ENCODE results near the gene LRRN4.
"Not testable (repeated sequence)": the region's sequence is repeated elsewhere in the genome, so short reads cannot be mapped to it uniquely, and the experiment has no call there.

Gene LRRN4

GRCh38 chr20:6058684-6059295, 4.9 kb upstream of the LRRN4 start:
- DNase-seq, result no peak

DNA sequence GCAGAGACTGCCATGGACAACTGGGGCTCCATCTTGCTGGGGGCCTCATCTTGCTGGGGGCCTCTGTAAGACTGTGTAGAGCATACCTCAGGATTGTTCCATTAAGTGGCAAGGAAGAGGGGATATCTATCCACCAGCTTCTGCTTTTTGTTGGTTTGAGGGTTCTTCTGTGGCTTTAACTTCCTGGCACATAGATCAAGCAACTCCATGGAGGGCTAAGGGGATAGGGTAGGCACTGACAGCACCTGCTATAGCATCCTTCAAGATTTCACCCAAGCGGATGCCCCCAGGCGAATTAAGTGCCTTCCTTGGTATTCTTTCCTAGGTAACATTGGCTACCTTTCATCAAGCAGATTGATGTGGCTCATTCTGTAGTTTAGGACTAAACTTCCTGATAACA, 3.8 kb upstream of the LRRN4 start:
- DNase-seq, result no peak

DNA sequence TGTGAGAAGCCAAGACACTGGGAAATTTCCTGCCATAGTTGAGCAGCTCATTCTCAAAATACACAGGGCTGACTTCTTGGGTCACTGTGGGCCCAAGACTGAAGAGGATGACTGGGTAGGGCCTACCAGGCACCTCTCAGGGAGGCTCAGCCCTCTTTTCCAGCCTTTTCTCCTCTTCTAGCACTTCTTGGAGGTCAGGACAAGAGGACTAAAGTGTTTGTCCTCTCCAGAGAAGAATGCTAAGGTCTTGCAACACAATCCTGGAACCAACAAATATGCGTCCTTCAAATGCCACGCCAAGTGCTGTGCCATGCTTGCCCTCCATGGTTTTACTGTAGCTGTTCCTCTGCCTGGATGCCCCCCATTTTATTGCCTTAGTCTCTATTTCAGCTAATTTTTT, 3.3 kb upstream of the LRRN4 start:
- no peak for DNase-seq

- DNase-seq, result no peak
Measured at GRCh38 chr20:6055981-6056569, 2.2 kb upstream of the LRRN4 start.

DNA sequence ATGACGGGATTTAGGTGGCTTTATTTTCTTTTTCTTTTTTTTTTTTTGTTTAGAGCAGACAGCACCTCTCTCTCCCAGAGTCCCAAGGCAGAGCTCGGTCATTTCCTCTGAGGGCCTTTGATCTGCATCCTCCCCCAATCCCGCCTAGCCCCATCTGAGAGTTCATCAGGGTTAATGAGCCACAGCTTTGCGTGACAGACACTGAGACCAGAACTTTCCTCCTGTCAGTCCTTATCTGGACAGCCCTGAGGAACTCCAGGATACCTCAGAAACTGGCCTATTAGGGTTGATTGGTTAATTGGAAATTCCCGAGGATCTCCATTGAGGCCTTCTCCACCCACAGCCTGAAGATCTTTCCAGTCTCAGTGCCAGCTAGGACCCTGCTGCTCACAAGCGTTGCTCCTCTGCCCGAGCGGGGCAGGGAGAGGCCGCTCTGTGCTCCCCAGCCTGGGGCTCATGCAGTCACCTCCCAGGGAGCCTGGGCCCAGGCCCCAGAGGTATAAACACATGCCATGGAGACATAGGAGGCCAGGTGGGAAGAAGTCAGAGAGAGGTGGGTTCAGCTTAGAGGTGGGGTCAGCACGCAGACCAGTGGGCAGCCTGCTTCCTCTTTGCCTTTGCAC, 1.4 kb upstream of the LRRN4 start:
- DNase-seq, result no peak

DNA sequence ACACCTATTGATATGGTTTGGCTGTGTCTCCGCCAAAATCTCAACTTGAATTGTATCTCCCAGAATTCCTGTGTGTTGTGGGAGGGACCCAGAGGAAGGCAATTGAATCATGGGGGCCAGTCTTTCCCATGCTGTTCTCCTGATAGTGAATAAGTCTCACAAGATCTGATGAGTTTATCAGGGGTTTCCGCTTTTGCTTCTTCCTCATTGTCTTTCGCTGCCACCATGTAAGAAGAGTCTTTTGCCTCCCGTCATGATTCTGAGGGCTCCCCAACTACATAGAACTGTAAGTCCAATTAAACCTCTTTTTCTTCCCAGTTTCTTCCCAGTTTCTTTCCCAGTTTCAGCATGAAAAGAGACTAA, 810 bp upstream of the LRRN4 start:
- not testable (repeated sequence) for DNase-seq

- no peak for DNase-seq
Measured at GRCh38 chr20:6053064-6053775, 640 bp downstream of the LRRN4 start.

GRCh38 chr20:6051505-6051904, 2.4 kb downstream of the LRRN4 start:
- DNase-seq, result no peak

GRCh38 chr20:6048391-6048790, 5.5 kb downstream of the LRRN4 start:
- DNase-seq, result no peak

GRCh38 chr20:6046432-6046831, 7.4 kb downstream of the LRRN4 start:
- DNase-seq, result no peak

DNA sequence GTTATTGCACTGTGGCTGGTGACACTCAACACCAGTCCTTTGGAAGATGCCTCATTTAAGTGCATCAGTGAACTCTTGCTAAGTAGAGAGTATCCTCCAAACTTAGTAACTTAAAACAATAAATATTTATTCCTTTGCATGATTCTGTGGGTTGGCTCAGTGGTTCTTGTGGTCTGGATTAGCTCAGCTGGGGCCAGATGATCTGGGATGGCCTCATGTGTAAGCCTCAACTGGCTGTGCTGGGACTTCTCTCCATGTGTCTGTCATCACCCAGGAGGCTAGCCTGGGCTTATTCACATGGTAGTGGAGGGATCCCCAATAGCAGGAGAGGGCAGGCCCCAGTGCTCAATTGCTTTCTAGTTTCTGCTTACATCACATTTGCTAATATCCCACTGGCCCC, 8.3 kb downstream of the LRRN4 start:
- DNase-seq, result no peak

DNA sequence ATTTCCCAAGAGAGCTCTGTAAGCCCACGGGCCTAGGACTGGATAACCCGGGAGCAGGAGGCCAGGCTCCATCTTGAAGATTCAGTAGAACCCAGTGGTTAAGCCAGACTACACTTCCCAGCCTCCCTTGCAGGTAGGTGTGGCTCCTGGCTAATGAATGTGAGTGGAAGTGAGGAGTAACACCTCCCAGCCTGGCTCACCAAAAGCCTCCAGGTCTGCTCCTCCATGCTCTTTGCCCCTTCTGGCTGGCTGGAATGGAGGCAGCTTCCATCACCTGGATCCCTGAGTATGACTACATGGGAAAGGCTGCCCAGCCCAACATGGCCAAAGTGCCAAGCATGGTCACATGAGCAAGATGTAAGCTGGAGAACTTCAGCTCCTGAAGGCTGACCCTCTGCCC, 9.7 kb downstream of the LRRN4 start:
- DNase-seq, result peak; percentile 59

GRCh38 chr20:6041808-6042265, 12.0 kb downstream of the LRRN4 start:
- no peak for DNase-seq

- no peak for DNase-seq
Measured at GRCh38 chr20:6040958-6041807, 12.7 kb downstream of the LRRN4 start.

DNA sequence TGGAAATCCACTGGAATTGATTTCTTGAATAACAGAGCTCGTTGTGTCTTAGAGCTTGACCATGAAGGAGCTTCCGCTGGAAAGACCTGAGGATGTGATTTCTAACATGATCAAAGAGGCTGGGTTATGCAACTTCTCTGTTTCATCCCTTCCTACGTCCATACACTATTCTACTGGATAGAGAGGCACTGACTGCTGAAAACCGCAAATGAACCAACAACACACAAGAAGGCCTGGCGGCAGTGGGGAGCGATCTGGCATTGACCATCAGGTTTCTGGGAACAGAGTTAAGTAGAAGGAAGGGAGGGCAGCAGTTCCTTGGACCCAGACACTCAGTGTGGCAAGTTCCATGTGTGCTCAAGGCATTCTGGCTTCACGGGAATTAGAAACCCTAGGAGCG, 13.3 kb downstream of the LRRN4 start:
- no peak for DNase-seq

GRCh38 chr20:6039766-6040165, 14.1 kb downstream of the LRRN4 start:
- DNase-seq, result no peak

DNA sequence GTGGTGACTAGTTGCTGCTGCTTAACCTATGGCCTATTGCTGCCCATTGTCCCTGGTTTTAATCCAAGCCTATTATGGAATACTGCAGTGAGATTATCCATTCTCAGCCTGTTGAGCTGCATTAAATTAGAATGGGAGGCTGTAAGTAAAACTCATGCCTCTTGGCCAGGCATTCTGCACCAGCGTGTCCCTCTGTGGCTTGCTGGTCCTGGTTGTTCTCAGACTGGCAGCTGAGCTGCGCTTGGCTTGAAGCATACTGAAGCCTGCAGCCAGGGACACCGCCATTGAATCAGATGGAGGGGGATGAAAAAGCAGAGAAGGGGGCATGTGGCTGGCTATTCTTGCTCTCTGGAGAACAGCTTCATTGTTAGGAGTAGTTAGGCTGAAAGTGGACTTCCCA, 15.6 kb downstream of the LRRN4 start:
- peak; percentile 76 for DNase-seq

DNA sequence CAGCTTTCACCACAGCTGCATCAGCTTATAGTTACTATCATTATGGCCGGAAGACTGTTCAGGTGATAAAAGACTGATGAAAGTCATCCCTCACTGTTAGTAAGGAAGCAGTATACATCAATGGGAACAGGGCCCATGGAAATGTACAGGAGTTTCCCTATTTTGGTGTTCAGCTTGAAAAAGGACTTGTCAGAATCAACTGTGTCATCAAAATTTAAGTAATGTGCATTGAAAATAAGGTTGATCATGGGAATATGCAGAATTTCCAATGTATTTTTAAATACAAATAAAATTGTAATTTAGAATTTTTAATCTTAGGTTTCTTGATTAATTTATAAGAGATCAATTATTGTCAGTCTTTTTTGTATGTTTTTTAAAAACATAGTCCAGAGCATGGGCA, 16.8 kb downstream of the LRRN4 start:
- no peak for DNase-seq

DNA sequence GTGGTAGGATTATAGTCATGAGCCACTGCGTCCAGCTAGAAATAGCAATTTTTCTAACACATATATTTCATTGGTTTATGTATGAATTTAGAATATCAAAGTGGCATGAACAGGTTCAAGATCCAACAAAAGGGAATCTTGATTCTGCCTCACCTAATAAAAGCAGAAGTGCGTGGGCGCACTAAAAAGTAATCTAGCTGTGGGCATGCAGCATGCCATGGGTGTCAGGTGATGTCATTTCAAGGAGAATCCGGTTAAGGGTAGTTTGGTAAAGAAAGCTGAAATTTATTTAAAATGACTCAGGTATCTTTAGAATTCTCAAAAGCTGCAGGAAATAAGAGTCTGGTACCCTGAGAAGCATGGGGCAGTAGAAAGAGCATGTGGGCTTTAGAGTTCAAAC, 17.6 kb downstream of the LRRN4 start:
- no peak for DNase-seq

- no peak for DNase-seq
Measured at GRCh38 chr20:6034134-6034969, 19.5 kb downstream of the LRRN4 start.

DNA sequence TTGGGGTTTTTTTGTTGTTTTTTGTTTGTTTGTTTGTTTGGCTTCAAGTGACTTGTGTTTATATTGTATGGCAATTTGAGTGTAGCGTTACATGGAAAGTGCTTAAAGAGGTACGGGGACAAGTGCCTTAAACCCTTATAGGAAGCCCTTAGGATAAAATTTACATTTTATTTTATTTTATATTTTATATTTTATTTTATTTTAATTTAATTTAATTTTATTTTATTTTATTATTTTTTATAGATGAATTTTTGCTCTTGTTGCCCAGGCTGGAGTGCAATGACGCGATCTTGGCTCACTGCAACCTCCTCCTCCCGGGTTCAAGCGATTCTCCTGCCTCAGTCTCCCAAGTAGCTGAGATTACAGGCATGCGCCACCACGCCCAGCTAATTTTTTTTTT, 21.0 kb downstream of the LRRN4 start:
- DNase-seq, result not testable (repeated sequence)

DNA sequence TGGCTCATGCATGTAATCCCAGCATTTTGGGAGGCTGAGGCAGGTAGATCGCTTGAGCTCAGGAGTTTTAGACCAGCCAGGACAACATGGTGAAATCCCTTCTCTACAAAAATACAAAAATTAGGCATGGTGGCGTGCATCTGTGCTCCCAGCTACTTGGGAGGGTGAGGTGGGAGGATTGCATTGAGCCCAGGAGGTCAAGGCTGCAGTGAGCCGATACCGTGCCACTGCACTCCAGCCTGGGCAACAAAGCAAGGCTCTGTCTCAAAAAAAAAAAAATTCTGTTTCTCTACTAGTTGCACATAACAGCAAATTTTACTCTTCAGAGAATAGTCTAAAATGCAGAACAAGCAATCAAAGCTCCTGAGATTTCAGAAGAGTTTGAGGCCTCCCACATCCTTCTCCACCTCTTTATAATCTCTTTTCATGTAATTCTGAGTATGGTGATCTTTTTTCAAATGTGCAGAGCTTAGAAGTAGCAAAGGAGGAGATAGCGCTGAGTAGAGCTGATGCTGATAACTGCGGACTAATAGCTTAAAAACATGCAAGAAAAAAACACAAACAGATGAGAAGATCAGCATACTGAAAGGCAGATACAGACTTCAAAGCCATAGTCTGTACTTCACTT, 23.3 kb downstream of the LRRN4 start:
- no peak for DNase-seq

Data from NCI-H82 (cell line).